Fibroblast of pulmonary artery (primary cell): Measurements from ENCODE around the gene ANKS1B.

Source experiments
- DNase-seq: peaks from one replicate; pipeline ENCODE4 v3.0.0-alpha.2; 2010; ENCODE audit warnings: low read depth
- H3K4me3 ChIP-seq: replicated peaks from 2 replicates; pipeline ENCODE4 v1.5.1; 2011; ENCODE audit warnings: low read depth, mild to moderate bottlenecking, control low read depth, low read length, moderate library complexity
- CTCF ChIP-seq: IDR thresholded peaks from 2 replicates; pipeline ENCODE4 v1.5.1; 2011; ENCODE audit warnings: mild to moderate bottlenecking, control low read depth, low read length, inconsistent platforms; ENCODE audit errors: missing control alignments

The ANKS1B gene

DNA sequence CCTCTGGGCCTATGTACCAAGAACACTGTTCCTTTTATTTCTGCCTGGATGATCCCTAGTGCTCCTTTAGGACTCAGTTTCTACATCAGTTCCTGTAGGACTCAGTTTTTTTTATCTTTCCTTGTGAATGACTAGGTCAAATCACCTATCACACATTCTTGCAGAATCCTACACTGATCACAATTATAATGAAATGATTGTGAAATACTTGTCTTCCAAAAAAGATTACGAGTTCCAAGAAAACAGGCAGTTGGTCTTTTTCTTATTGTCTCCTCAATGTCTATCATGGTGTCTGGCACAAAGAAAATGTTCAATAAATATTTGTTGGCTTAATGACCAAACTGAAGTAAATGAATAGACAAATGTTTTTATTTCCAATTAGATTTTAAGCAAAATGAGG lies 432.7 kb downstream of the ANKS1B start:
- H3K4me3 ChIP-seq = no peak overlapping the region
- DNase-seq = no peak
- no peak for TF ChIP-seq CTCF

DNA sequence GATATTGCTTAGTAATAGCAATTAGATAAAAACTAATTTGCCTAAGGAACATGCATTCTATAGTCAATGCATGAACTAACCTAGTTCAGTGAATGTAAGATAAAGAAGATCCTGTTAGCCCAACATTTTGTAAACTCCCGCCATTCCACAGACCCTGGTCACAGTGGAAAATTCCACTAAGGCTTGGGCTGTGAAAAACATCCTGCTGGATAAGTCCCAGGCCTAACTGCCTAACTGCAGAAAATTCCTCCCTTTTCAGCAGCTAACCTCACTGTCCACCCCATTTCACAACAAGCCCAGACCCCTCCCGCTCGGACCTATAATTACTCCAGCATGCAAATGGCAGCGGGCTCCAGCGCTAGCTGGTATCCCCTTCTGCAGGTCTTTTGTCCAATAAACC lies 435.1 kb downstream of the ANKS1B start:
- DNase-seq = no peak
- no peak for TF ChIP-seq CTCF
- H3K4me3 ChIP-seq = no peak overlapping the region

DNA sequence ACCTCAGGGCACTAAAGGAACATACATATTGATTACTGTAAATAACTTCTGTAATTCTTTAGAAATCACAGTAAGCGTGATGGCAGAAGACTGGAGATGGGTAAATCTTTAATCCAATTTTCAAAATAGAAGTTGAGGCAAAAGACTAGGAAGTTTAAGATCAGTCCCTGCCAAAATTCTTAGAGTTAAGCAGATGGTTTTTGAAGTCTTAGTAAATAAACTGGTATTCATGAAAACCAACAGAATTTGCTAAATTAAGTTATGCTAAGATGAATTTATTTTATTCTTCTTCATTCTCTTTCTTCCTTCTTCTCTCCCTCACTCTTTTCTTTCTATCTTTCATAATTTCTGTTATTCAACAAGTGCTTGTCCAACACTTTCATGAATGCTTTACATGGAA lies 435.5 kb downstream of the ANKS1B start:
- no peak for DNase-seq
- H3K4me3 ChIP-seq = no peak overlapping the region

GRCh38 chr12:99544457-99544856 lies 440.3 kb downstream of the ANKS1B start:
- no peak overlapping the region for H3K4me3 ChIP-seq
- no peak for TF ChIP-seq CTCF
- no peak for DNase-seq

More for the DNA sequence above, 435.5 kb downstream of the ANKS1B start:
- TF ChIP-seq CTCF = no peak

- DNase-seq = no peak
- TF ChIP-seq CTCF = no peak
- no peak overlapping the region for H3K4me3 ChIP-seq
These were observed 454.8 kb downstream of the ANKS1B start for GRCh38 chr12:99529966-99530365.

DNA sequence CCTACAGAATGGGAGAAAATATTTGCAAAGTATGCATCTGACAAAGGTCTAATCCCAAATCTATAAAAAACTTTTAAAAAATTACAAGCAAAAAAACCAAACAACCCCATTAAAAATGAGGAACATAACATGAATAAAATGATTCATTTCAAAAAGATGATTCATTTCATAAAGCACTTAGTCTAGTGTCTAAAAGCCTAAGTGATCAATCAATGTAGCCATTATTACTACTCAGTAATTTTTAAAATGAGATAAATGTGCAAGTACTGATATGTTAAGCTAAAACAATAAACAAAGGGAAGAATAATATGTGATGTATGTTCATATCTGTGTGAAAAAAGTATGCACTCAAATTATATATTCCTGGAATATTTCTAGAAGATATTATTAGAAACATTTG lies 456.3 kb downstream of the ANKS1B start:
- DNase-seq = no peak
- TF ChIP-seq CTCF = no peak
- no peak overlapping the region for H3K4me3 ChIP-seq

DNA sequence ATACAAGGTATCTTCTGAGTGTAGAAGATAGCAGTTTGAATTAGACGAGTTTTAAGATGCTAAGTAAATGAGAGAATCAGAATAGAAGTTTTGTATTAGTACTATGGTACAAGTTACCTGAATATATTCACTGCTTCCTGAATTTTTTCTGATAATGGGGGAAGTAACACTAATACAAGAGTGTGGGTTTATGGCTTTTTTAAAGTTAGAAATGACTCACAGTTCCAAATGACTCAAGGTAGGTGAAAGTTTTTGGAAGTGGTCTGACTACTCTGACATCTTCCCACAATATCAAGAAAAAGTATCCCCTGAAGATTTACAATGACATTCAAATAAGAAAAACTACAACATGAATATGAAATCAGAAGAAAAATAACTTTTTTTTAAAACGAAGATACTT lies 460.9 kb downstream of the ANKS1B start:
- DNase-seq = no peak
- TF ChIP-seq CTCF = no peak
- no peak overlapping the region for H3K4me3 ChIP-seq
